ENCODE data around the gene HNRNPF.

- TF ChIP-seq, protein P1, sequence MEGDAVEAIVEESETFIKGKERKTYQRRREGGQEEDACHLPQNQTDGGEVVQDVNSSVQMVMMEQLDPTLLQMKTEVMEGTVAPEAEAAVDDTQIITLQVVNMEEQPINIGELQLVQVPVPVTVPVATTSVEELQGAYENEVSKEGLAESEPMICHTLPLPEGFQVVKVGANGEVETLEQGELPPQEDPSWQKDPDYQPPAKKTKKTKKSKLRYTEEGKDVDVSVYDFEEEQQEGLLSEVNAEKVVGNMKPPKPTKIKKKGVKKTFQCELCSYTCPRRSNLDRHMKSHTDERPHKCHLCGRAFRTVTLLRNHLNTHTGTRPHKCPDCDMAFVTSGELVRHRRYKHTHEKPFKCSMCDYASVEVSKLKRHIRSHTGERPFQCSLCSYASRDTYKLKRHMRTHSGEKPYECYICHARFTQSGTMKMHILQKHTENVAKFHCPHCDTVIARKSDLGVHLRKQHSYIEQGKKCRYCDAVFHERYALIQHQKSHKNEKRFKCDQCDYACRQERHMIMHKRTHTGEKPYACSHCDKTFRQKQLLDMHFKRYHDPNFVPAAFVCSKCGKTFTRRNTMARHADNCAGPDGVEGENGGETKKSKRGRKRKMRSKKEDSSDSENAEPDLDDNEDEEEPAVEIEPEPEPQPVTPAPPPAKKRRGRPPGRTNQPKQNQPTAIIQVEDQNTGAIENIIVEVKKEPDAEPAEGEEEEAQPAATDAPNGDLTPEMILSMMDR (conservative IDR thresholded peaks at IDR 0.05; ENCODE audit: low read depth, low read length): no peak
- TF ChIP-seq, protein P2, sequence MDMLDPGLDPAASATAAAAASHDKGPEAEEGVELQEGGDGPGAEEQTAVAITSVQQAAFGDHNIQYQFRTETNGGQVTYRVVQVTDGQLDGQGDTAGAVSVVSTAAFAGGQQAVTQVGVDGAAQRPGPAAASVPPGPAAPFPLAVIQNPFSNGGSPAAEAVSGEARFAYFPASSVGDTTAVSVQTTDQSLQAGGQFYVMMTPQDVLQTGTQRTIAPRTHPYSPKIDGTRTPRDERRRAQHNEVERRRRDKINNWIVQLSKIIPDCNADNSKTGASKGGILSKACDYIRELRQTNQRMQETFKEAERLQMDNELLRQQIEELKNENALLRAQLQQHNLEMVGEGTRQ (IDR thresholded peaks at IDR 0.05; ENCODE audit: low read depth, low read length): no peak
Measured at GRCh38 chr10:43375401-43376020, 33.5 kb downstream of the HNRNPF start.
